KOPT-K1 (cell line): ENCODE results near the gene RNF5.

ENCODE experiments used
- H3K27ac ChIP-seq: fragments of 200-600 bp; sonication (generic); 2 replicates; pipeline ENCODE4 v1.5.1; 2016; ENCODE audit warnings: antibody characterized with exemption, mild to moderate bottlenecking, low read depth, low read length; ENCODE audit not compliant: poor library complexity, severe bottlenecking
- H3K36me3 ChIP-seq: fragments of 200-600 bp; sonication (generic); 2 replicates; pipeline ENCODE4 v1.5.1; 2017; ENCODE audit warnings: antibody characterized with exemption, mild to moderate bottlenecking, low read length, moderate library complexity; ENCODE audit not compliant: insufficient read depth
- H3K9me3 ChIP-seq: fragments of 200-600 bp; sonication (generic); 2 replicates; pipeline ENCODE4 v1.5.1; 2017; ENCODE audit warnings: antibody characterized with exemption, low read length, mild to moderate bottlenecking; ENCODE audit not compliant: insufficient read depth, poor library complexity, severe bottlenecking

RNF5 gene

GRCh38 chr6:32164295-32164694 lies 13.9 kb upstream of the RNF5 start, which contains the start of gene EGFL8:
Gene EGFL8, plus strand, starts transcription at chr6:32164595. Its CDS starts 1,571 bp downstream, at chr6:32166166.
- Histone ChIP-seq H3K9me3 (no peaks in the 10 kb centered on the region), H3K27ac (no peak within 1 kb of the TSS), H3K36me3 (peaks cover 64% of the 10 kb centered on the region)

- Histone ChIP-seq H3K27ac (no peak overlapping the region), H3K9me3 (no peaks in the 10 kb centered on the region), H3K36me3 (peaks cover 85% of the 10 kb centered on the region)
Measured at GRCh38 chr6:32166411-32167061, 11.7 kb upstream of the RNF5 start.

- H3K36me3 ChIP-seq, result peaks cover 81% of the 10 kb centered on the region
- H3K9me3 ChIP-seq, result no peaks in the 10 kb centered on the region
- H3K27ac ChIP-seq, result no peak overlapping the region
Measured at GRCh38 chr6:32167154-32167760, 10.9 kb upstream of the RNF5 start.

GRCh38 chr6:32167761-32168262 lies 10.4 kb upstream of the RNF5 start:
- peaks cover 76% of the 10 kb centered on the region for H3K36me3 ChIP-seq
- no peaks in the 10 kb centered on the region for H3K9me3 ChIP-seq

GRCh38 chr6:32168350-32168749 lies 9.9 kb upstream of the RNF5 start:
- Histone ChIP-seq H3K9me3 (no peaks in the 10 kb centered on the region), H3K36me3 (peaks cover 71% of the 10 kb centered on the region), H3K27ac (no peak overlapping the region)

More at GRCh38 chr6:32167761-32168262, 10.4 kb upstream of the RNF5 start:
- no peak overlapping the region for H3K27ac ChIP-seq

- Histone ChIP-seq H3K36me3 (peaks cover 71% of the 10 kb centered on the region), H3K27ac (no peak overlapping the region), H3K9me3 (no peaks in the 10 kb centered on the region)
Measured at GRCh38 chr6:32168807-32169591, 9.2 kb upstream of the RNF5 start.

- Histone ChIP-seq H3K9me3 (no peaks in the 10 kb centered on the region), H3K36me3 (peaks cover 60% of the 10 kb centered on the region), H3K27ac (no peak overlapping the region)
Measured at GRCh38 chr6:32170294-32170693, 7.9 kb upstream of the RNF5 start.

GRCh38 chr6:32171234-32171633 lies 7.0 kb upstream of the RNF5 start:
- H3K27ac ChIP-seq, result no peak overlapping the region
- H3K9me3 ChIP-seq, result no peaks in the 10 kb centered on the region
- peaks cover 52% of the 10 kb centered on the region for H3K36me3 ChIP-seq

- Histone ChIP-seq H3K27ac (no peak overlapping the region), H3K9me3 (no peaks in the 10 kb centered on the region), H3K36me3 (peaks cover 32% of the 10 kb centered on the region)
Measured at GRCh38 chr6:32173051-32173727, 5.0 kb upstream of the RNF5 start.

GRCh38 chr6:32174416-32174815 lies 3.8 kb upstream of the RNF5 start:
- Histone ChIP-seq H3K27ac (no peak overlapping the region), H3K9me3 (no peaks in the 10 kb centered on the region)

GRCh38 chr6:32175322-32175710 lies 2.9 kb upstream of the RNF5 start:
- Histone ChIP-seq H3K27ac (peak overlapping the region; percentile 83), H3K36me3 (peaks cover 17% of the 10 kb centered on the region), H3K9me3 (no peaks in the 10 kb centered on the region)

More at GRCh38 chr6:32174416-32174815, 3.8 kb upstream of the RNF5 start:
- peaks cover 20% of the 10 kb centered on the region for H3K36me3 ChIP-seq

GRCh38 chr6:32175711-32176475 lies 2.3 kb upstream of the RNF5 start, which contains the start of gene AGPAT1:
Gene AGPAT1, minus strand, starts transcription at chr6:32176084. Its CDS starts 4,588 bp downstream, at chr6:32171496.
- Histone ChIP-seq H3K27ac (peak within 1 kb of the TSS; percentile 83), H3K36me3 (peaks cover 17% of the 10 kb centered on the region), H3K9me3 (no peaks in the 10 kb centered on the region)

GRCh38 chr6:32176476-32177182 lies 1.6 kb upstream of the RNF5 start:
- peak overlapping the region; percentile 83 for H3K27ac ChIP-seq
- H3K9me3 ChIP-seq, result no peaks in the 10 kb centered on the region
- H3K36me3 ChIP-seq, result peaks cover 20% of the 10 kb centered on the region
